ENCODE data around the gene PDE8B. TPM values are rescaled to one million over a fixed set of nuclear protein-coding genes. Genes with fewer than 3 reads are reported as not detected.

Gene PDE8B
- total RNA-seq, 1 experiment from 2014 or later, result 1.8 TPM

DNA sequence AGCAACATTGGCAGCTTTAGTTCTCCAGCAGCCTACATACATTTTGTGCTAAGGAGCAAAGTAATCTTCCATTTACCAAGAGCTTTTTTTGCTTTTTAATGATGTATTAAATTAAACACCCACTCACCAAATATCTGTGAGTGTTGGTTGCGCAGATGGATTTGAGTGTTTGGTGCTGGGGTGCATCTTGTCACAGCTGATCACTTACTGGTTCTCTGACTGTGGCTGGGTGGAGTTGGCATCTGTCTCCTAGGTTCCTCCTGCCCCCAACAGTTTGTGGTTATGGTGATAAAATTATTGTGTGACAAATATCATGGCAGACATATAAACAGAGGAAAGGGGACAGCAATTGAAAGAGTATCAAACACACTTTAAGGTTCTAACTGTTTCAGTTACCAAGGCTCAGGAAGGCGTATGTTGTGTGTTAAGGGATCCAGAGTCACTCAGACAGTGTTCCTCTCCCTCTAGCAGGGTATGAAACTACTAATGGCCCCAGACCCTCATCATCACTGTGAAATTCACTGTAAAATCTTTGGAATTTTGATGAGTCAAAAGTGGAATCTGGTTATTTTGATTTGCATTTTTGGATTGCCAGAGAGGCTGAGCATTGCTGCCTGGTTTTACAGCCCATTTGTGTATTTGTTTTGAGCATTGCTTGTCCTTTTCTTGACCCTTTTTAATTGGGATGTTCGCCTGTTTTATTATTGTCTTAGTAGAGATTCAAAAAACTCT is 81.7 kb downstream of the PDE8B start:
- Histone ChIP-seq H3K27ac (no peak overlapping the region), H3K4me3 (no peak overlapping the region), H3K4me2 (no peak overlapping the region), H2AFZ (no peak overlapping the region), H3F3A (ENCODE audit: insufficient read depth, low read depth) (no peaks in the 10 kb centered on the region), H3K4me1 (replicated peaks; ENCODE audit: insufficient read depth) (no peaks in the 10 kb centered on the region), H3K79me2 (ENCODE audit: low read depth) (no peaks in the 10 kb centered on the region), H4K20me1 (ENCODE audit: insufficient read depth) (no peaks in the 10 kb centered on the region), H3K27me3 (ENCODE audit: insufficient read depth, low read depth) (0 out of 2 replicates have a peak, but pooled peaks cover 7% of the 10 kb centered on the region), H3K9me3 (ENCODE audit: insufficient read depth, low read depth) (no peaks in the 10 kb centered on the region), H3K9me2 (ENCODE audit: insufficient read depth) (no peaks in the 10 kb centered on the region), H3K36me3 (ENCODE audit: low read depth) (no peaks in the 10 kb centered on the region)
- DNase-seq, result no peak
- ChIA-PET POLR2A (ENCODE audit: unreplicated experiment) (no interaction called here), CTCF (no interaction called here)
- TF ChIP-seq, protein P1, sequence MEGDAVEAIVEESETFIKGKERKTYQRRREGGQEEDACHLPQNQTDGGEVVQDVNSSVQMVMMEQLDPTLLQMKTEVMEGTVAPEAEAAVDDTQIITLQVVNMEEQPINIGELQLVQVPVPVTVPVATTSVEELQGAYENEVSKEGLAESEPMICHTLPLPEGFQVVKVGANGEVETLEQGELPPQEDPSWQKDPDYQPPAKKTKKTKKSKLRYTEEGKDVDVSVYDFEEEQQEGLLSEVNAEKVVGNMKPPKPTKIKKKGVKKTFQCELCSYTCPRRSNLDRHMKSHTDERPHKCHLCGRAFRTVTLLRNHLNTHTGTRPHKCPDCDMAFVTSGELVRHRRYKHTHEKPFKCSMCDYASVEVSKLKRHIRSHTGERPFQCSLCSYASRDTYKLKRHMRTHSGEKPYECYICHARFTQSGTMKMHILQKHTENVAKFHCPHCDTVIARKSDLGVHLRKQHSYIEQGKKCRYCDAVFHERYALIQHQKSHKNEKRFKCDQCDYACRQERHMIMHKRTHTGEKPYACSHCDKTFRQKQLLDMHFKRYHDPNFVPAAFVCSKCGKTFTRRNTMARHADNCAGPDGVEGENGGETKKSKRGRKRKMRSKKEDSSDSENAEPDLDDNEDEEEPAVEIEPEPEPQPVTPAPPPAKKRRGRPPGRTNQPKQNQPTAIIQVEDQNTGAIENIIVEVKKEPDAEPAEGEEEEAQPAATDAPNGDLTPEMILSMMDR (conservative IDR thresholded peaks at IDR 0.05), result no peak
- no peak for TF ChIP-seq EZH2 (IDR thresholded peaks at IDR 0.05; ENCODE audit: low read depth)
- BruUV-seq (replicated peaks), result no TSS peak
- intact Hi-C loops (cut with micrococcal nuclease; ENCODE audit: unreplicated experiment), result no loop called here

DNA sequence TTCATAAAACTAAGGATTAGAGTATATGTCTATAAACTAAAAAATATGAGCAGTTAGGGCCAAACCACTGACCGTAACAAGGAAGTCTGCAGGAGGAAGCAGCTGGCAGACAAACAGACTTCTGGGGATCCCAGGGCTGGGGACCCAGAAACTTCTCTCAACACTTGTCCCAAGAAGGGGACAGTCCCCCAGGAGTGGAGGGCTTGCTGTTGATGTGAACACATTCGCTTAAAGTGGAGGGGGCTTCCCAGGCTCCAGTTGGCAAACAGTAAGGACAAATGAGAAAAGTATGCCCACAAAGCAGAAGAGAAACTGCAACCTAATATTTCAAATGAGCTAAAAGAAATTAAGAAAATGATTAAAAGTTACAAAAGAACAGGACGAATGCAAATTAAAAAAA is 83.7 kb downstream of the PDE8B start:
- CTCF ChIA-PET, result no interaction called here

DNA sequence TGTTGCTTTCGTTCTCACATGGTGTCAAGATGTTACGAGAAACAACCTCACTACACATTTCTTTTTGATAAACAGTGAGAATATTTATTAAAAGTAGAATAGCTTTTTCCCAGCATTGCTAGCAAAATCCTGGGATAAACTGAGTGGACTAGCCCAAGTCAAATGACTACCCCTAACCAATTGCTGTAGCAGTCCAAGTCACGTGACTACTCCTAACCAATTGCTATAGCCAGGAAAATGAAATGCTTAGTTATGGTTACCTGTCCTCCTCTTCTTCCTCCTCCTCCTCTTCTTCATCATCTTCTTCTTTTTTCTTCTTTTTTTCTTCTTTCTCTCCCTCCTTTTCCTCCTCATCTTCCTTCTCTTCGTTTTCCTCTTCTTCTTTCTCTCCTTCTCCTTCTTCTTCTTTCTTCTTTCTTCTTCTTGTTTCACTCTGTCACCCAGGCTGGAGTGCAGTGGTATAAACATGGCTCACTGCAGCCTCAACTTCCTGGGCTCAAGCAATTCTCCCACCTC is 85.4 kb downstream of the PDE8B start:
- H2AFZ ChIP-seq, result no peak overlapping the region
- no peak overlapping the region for H3K4me2 ChIP-seq
- no peaks in the 10 kb centered on the region for H3K79me2 ChIP-seq (ENCODE audit: low read depth)
- no TSS peak for BruUV-seq (replicated peaks)
- CTCF ChIA-PET, result no interaction called here
- no peak for TF ChIP-seq EZH2 (IDR thresholded peaks at IDR 0.05; ENCODE audit: low read depth)
- TF ChIP-seq, protein P1 (conservative IDR thresholded peaks at IDR 0.05), result no peak
- no peaks in the 10 kb centered on the region for H3K4me1 ChIP-seq (replicated peaks; ENCODE audit: insufficient read depth)
- intact Hi-C loops (cut with micrococcal nuclease; ENCODE audit: unreplicated experiment), result no loop called here
- H3K4me3 ChIP-seq, result no peak overlapping the region
- DNase-seq, result no peak
- no peak overlapping the region for H3K27ac ChIP-seq
- H3K36me3 ChIP-seq (ENCODE audit: low read depth), result no peaks in the 10 kb centered on the region
- POLR2A ChIA-PET (ENCODE audit: unreplicated experiment), result no interaction called here
- no peaks in the 10 kb centered on the region for H4K20me1 ChIP-seq (ENCODE audit: insufficient read depth)
- no peaks in the 10 kb centered on the region for H3K9me2 ChIP-seq (ENCODE audit: insufficient read depth)
- H3K9me3 ChIP-seq (ENCODE audit: insufficient read depth, low read depth), result no peaks in the 10 kb centered on the region
- 0 out of 2 replicates have a peak, but pooled peaks cover 11% of the 10 kb centered on the region for H3K27me3 ChIP-seq (ENCODE audit: insufficient read depth, low read depth)
- H3F3A ChIP-seq (ENCODE audit: insufficient read depth, low read depth), result no peaks in the 10 kb centered on the region

More for the DNA sequence above, 83.7 kb downstream of the PDE8B start:
- Histone ChIP-seq H3K4me2 (no peak overlapping the region), H3F3A (ENCODE audit: insufficient read depth, low read depth) (no peaks in the 10 kb centered on the region), H3K9me3 (ENCODE audit: insufficient read depth, low read depth) (no peaks in the 10 kb centered on the region), H3K4me3 (no peak overlapping the region), H4K20me1 (ENCODE audit: insufficient read depth) (no peaks in the 10 kb centered on the region), H3K27me3 (ENCODE audit: insufficient read depth, low read depth) (0 out of 2 replicates have a peak, but pooled peaks cover 11% of the 10 kb centered on the region), H3K4me1 (replicated peaks; ENCODE audit: insufficient read depth) (no peaks in the 10 kb centered on the region), H3K9me2 (ENCODE audit: insufficient read depth) (no peaks in the 10 kb centered on the region), H3K36me3 (ENCODE audit: low read depth) (no peaks in the 10 kb centered on the region), H2AFZ (no peak overlapping the region), H3K79me2 (ENCODE audit: low read depth) (no peaks in the 10 kb centered on the region), H3K27ac (no peak overlapping the region)
- BruUV-seq (replicated peaks), result no TSS peak
- TF ChIP-seq, protein P1 (conservative IDR thresholded peaks at IDR 0.05), result no peak
- no peak for TF ChIP-seq EZH2 (IDR thresholded peaks at IDR 0.05; ENCODE audit: low read depth)
- intact Hi-C loops (cut with micrococcal nuclease; ENCODE audit: unreplicated experiment), result no loop called here
- DNase-seq, result no peak
- POLR2A ChIA-PET (ENCODE audit: unreplicated experiment), result no interaction called here
